Measurements from ENCODE around the gene FDPS. TPM values are rescaled to one million over a fixed set of nuclear protein-coding genes. Genes with fewer than 3 reads are reported as not detected.

The FDPS gene
- total RNA-seq, 1 experiment from 2014 or later: 228 TPM

GRCh38 chr1:155342842-155343241, 34.2 kb downstream of the FDPS start:
- TF ChIP-seq, protein P1, sequence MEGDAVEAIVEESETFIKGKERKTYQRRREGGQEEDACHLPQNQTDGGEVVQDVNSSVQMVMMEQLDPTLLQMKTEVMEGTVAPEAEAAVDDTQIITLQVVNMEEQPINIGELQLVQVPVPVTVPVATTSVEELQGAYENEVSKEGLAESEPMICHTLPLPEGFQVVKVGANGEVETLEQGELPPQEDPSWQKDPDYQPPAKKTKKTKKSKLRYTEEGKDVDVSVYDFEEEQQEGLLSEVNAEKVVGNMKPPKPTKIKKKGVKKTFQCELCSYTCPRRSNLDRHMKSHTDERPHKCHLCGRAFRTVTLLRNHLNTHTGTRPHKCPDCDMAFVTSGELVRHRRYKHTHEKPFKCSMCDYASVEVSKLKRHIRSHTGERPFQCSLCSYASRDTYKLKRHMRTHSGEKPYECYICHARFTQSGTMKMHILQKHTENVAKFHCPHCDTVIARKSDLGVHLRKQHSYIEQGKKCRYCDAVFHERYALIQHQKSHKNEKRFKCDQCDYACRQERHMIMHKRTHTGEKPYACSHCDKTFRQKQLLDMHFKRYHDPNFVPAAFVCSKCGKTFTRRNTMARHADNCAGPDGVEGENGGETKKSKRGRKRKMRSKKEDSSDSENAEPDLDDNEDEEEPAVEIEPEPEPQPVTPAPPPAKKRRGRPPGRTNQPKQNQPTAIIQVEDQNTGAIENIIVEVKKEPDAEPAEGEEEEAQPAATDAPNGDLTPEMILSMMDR (IDR thresholded peaks at IDR 0.05; ENCODE audit: insufficient read depth in 1 of 2, low read depth in 1 of 2, low read length in 1 of 2, severe bottlenecking in 1 of 2, unreplicated experiment in 1 of 2): no peak
- no peaks in the 10 kb centered on the region for H3K9me3 Mint-ChIP-seq (ENCODE audit: unreplicated experiment)
- no peak overlapping the region for H3K4me3 Mint-ChIP-seq (ENCODE audit: unreplicated experiment)
- H3K4me1 Mint-ChIP-seq (ENCODE audit: low read depth, unreplicated experiment): no peaks in the 10 kb centered on the region
- H3K27me3 Mint-ChIP-seq (ENCODE audit: insufficient read depth, unreplicated experiment): no peaks in the 10 kb centered on the region
- no TSS peak for BruUV-seq (replicated peaks)
- peaks cover 1% of the 10 kb centered on the region for H3K36me3 ChIP-seq (ENCODE audit: control insufficient read depth, insufficient read depth, low read length)
- DNase-seq: no peak
- peaks cover 83% of the 10 kb centered on the region for H3K36me3 Mint-ChIP-seq (ENCODE audit: insufficient read depth, unreplicated experiment)
- CTCF ChIA-PET: no interaction called here
- POLR2A ChIA-PET: no interaction called here
- intact Hi-C loops (cut with micrococcal nuclease; ENCODE audit: unreplicated experiment): no loop called here
- no peaks in the 10 kb centered on the region for H3K9me3 ChIP-seq
- H3K27ac Mint-ChIP-seq (ENCODE audit: unreplicated experiment): no peak overlapping the region
- H3K4me1 ChIP-seq: no peaks in the 10 kb centered on the region
- H3K4me3 ChIP-seq (ENCODE audit: low read depth, low read length): no peak overlapping the region
- no peaks in the 10 kb centered on the region for H3K27me3 ChIP-seq (replicated peaks; ENCODE audit: control insufficient read depth, insufficient read depth, low read length)

DNA sequence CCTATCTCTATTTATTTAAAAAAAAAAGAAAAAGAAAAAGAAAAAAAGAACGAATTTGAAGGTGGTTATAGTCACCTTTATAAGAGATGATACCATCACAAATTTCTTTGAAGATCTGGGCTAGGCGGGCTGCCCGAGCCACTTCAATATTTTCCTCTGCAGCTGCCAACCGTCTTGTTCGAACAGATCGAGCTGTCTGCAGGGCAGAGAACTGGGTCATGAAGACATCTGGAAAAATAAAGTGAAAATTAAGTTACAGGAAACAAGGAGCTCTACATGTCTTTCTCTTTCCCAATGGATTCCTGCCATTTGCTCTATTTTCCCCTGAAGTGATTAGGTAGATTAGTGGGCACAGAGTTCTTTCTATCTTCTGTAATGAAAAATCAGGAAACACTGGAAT, 44.0 kb downstream of the FDPS start:
- no peaks in the 10 kb centered on the region for H3K27me3 Mint-ChIP-seq (ENCODE audit: insufficient read depth, unreplicated experiment)
- H3K36me3 Mint-ChIP-seq (ENCODE audit: insufficient read depth, unreplicated experiment): peaks cover 62% of the 10 kb centered on the region
- intact Hi-C loops (cut with micrococcal nuclease; ENCODE audit: unreplicated experiment): no loop called here
- ChIA-PET POLR2A (interaction anchor here (0.6 kb wide), 1 partner anchor 188 kb away, joined by 6 read pairs; no protein-coding TSS in a partner anchor), CTCF (no interaction called here)
- H3K4me1 Mint-ChIP-seq (ENCODE audit: low read depth, unreplicated experiment): no peaks in the 10 kb centered on the region
- no peaks in the 10 kb centered on the region for H3K9me3 Mint-ChIP-seq (ENCODE audit: unreplicated experiment)
- Histone ChIP-seq H3K9me3 (no peaks in the 10 kb centered on the region), H3K36me3 (ENCODE audit: control insufficient read depth, insufficient read depth, low read length) (no peaks in the 10 kb centered on the region), H3K27me3 (replicated peaks; ENCODE audit: control insufficient read depth, insufficient read depth, low read length) (no peaks in the 10 kb centered on the region), H3K4me3 (ENCODE audit: low read depth, low read length) (no peak overlapping the region), H3K4me1 (no peaks in the 10 kb centered on the region)
- DNase-seq: no peak
- no peak overlapping the region for H3K27ac Mint-ChIP-seq (ENCODE audit: unreplicated experiment)
- H3K4me3 Mint-ChIP-seq (ENCODE audit: unreplicated experiment): no peak overlapping the region
- no TSS peak for BruUV-seq (replicated peaks)
- TF ChIP-seq, protein P1 (IDR thresholded peaks at IDR 0.05; ENCODE audit: insufficient read depth in 1 of 2, low read depth in 1 of 2, low read length in 1 of 2, severe bottlenecking in 1 of 2, unreplicated experiment in 1 of 2): no peak

GRCh38 chr1:155360051-155360450, 51.4 kb downstream of the FDPS start:
- CTCF ChIA-PET: no interaction called here
- no peaks in the 10 kb centered on the region for H3K9me3 ChIP-seq
- POLR2A ChIA-PET: no interaction called here
- H3K27me3 Mint-ChIP-seq (ENCODE audit: insufficient read depth, unreplicated experiment): no peaks in the 10 kb centered on the region
- no peak overlapping the region for H3K27ac Mint-ChIP-seq (ENCODE audit: unreplicated experiment)
- no peaks in the 10 kb centered on the region for H3K4me1 ChIP-seq
- intact Hi-C loops (cut with micrococcal nuclease; ENCODE audit: unreplicated experiment): no loop called here
- BruUV-seq (replicated peaks): no TSS peak
- DNase-seq: no peak
- no peaks in the 10 kb centered on the region; the same call in 1 of the 2 replicates for H3K36me3 ChIP-seq (ENCODE audit: control insufficient read depth, insufficient read depth, low read length)
- H3K4me3 ChIP-seq (ENCODE audit: low read depth, low read length): no peak overlapping the region
- peaks cover 45% of the 10 kb centered on the region for H3K36me3 Mint-ChIP-seq (ENCODE audit: insufficient read depth, unreplicated experiment)
- no peaks in the 10 kb centered on the region for H3K27me3 ChIP-seq (replicated peaks; ENCODE audit: control insufficient read depth, insufficient read depth, low read length)
- TF ChIP-seq, protein P1 (IDR thresholded peaks at IDR 0.05; ENCODE audit: insufficient read depth in 1 of 2, low read depth in 1 of 2, low read length in 1 of 2, severe bottlenecking in 1 of 2, unreplicated experiment in 1 of 2): no peak
- H3K4me1 Mint-ChIP-seq (ENCODE audit: low read depth, unreplicated experiment): no peaks in the 10 kb centered on the region
- no peaks in the 10 kb centered on the region for H3K9me3 Mint-ChIP-seq (ENCODE audit: unreplicated experiment)
- H3K4me3 Mint-ChIP-seq (ENCODE audit: unreplicated experiment): no peak overlapping the region

Small RNA genes within 50 kb of the gene (microRNA-seq; reads per million reads assigned to microRNA genes)
- gene MIR555: not detected

Other genes starting within 250 kb of the FDPS start
- 13.8 and 16.0 TPM in 2 replicates for gene EFNA4, start 245.1 kb upstream of the FDPS start, total RNA-seq (2022)
- 3.4 and 3.5 TPM in 2 replicates for gene EFNA3, start 230.0 kb upstream of the FDPS start, total RNA-seq (2022)
- gene EFNA1, start 181.0 kb upstream of the FDPS start, total RNA-seq (2022): 42.5 and 47.9 TPM in 2 replicates
- 38.4 and 43.6 TPM in 2 replicates for gene SLC50A1, start 173.0 kb upstream of the FDPS start, total RNA-seq (2022)
- 27.8 and 30.7 TPM in 2 replicates for gene DPM3, start 168.3 kb upstream of the FDPS start, total RNA-seq (2022)
- gene KRTCAP2, start 135.6 kb upstream of the FDPS start, total RNA-seq (2022): 215 and 219 TPM in 2 replicates
- 0.11 TPM in 1 of 2 replicates, not detected in the other for gene TRIM46, start 135.0 kb upstream of the FDPS start, total RNA-seq (2022)
- 6.2 and 7.4 TPM in 2 replicates for gene THBS3, start 101.0 kb upstream of the FDPS start, total RNA-seq (2022)
- gene MTX1, start 100.2 kb upstream of the FDPS start, total RNA-seq (2022): 64.9 and 65.3 TPM in 2 replicates
- gene ENTREP3, start 53.4 kb upstream of the FDPS start, total RNA-seq (2022): 33.1 and 36.6 TPM in 2 replicates
- 53.4 and 55.9 TPM in 2 replicates for gene SCAMP3, start 46.5 kb upstream of the FDPS start, total RNA-seq (2022)
- 56.8 and 57.5 TPM in 2 replicates for gene CLK2, start 35.4 kb upstream of the FDPS start, total RNA-seq (2022)
- 8.0 and 8.8 TPM in 2 replicates for gene HCN3, start 31.4 kb upstream of the FDPS start, total RNA-seq (2022)
- not detected in 2 replicates for gene PKLR, start 7.4 kb upstream of the FDPS start, total RNA-seq (2022)
- 44.1 and 44.4 TPM in 2 replicates for gene RUSC1, start 12.0 kb downstream of the FDPS start, total RNA-seq (2022)